ENCODE data around the gene PLA2G6.
A peak's percentile ranks its signal among the peaks of the same experiment; 100 is the strongest.

- TF ChIP-seq, protein P1, sequence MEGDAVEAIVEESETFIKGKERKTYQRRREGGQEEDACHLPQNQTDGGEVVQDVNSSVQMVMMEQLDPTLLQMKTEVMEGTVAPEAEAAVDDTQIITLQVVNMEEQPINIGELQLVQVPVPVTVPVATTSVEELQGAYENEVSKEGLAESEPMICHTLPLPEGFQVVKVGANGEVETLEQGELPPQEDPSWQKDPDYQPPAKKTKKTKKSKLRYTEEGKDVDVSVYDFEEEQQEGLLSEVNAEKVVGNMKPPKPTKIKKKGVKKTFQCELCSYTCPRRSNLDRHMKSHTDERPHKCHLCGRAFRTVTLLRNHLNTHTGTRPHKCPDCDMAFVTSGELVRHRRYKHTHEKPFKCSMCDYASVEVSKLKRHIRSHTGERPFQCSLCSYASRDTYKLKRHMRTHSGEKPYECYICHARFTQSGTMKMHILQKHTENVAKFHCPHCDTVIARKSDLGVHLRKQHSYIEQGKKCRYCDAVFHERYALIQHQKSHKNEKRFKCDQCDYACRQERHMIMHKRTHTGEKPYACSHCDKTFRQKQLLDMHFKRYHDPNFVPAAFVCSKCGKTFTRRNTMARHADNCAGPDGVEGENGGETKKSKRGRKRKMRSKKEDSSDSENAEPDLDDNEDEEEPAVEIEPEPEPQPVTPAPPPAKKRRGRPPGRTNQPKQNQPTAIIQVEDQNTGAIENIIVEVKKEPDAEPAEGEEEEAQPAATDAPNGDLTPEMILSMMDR (IDR thresholded peaks at IDR 0.05): peak; percentile 72
- TF ChIP-seq EP300 (IDR thresholded peaks at IDR 0.05) (no peak), RAD21 (conservative IDR thresholded peaks at IDR 0.05 in 1 of 2, IDR thresholded peaks at IDR 0.05 in 1 of 2) (peak; percentile 63 to 66), CEBPB (IDR thresholded peaks at IDR 0.05) (no peak), HDAC2 (IDR thresholded peaks at IDR 0.05) (no peak), ELK1 (IDR thresholded peaks at IDR 0.05; ENCODE audit: low read depth, low read length) (no peak), EHMT2 (IDR thresholded peaks at IDR 0.05; ENCODE audit: low read depth) (no peak)
- TF ChIP-seq, protein P2, sequence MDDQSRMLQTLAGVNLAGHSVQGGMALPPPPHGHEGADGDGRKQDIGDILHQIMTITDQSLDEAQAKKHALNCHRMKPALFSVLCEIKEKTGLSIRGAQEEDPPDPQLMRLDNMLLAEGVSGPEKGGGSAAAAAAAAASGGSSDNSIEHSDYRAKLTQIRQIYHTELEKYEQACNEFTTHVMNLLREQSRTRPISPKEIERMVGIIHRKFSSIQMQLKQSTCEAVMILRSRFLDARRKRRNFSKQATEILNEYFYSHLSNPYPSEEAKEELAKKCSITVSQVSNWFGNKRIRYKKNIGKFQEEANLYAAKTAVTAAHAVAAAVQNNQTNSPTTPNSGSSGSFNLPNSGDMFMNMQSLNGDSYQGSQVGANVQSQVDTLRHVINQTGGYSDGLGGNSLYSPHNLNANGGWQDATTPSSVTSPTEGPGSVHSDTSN (IDR thresholded peaks at IDR 0.05): no peak
These were observed 66.9 kb downstream of the PLA2G6 start for GRCh38 chr22:38114484-38115398.
